Smooth muscle cell (in vitro differentiated cells): ENCODE data around the gene PAPPA. TPM values are rescaled to one million over a fixed set of nuclear protein-coding genes. Genes with fewer than 3 reads are reported as not detected.

Source experiments
- DNase-seq: peaks from one replicate; lab custom pipeline; 2025; ENCODE audit not compliant: unreplicated experiment; lab: John Stamatoyannopoulos, UW
- H2AFZ ChIP-seq: fragments of 200-600 bp; sonication (generic); 2 replicates; pipeline ENCODE4 v1.6.0; 2016; ENCODE audit warnings: antibody characterized with exemption, low read depth, mild to moderate bottlenecking
- H3F3A ChIP-seq: fragments of 200-600 bp; sonication (generic); 2 replicates; pipeline ENCODE4 v1.6.0; 2017; ENCODE audit warnings: antibody characterized with exemption, low read depth
- H3K27ac ChIP-seq: fragments of 200-600 bp; sonication (generic); 2 replicates; pipeline ENCODE4 v1.5.1; 2016; ENCODE audit warnings: low read depth, mild to moderate bottlenecking
- H3K27me3 ChIP-seq: fragments of 200-600 bp; sonication (generic); 2 replicates; pipeline ENCODE4 v1.6.1; 2016; ENCODE audit warnings: low read depth, mild to moderate bottlenecking
- H3K36me3 ChIP-seq: fragments of 200-600 bp; sonication (generic); 2 replicates; pipeline ENCODE4 v1.5.1; 2016; ENCODE audit warnings: low read depth
- H3K4me1 ChIP-seq: fragments of 200-600 bp; sonication (generic); 2 replicates; pipeline ENCODE4 v1.5.1; 2016; ENCODE audit warnings: low read depth
- H3K4me2 ChIP-seq: fragments of 200-600 bp; sonication (generic); 2 replicates; pipeline ENCODE4 v1.6.0; 2016; ENCODE audit warnings: mild to moderate bottlenecking
- H3K4me3 ChIP-seq: fragments of 200-600 bp; sonication (generic); 2 replicates; pipeline ENCODE4 v1.5.1; 2016; ENCODE audit warnings: mild to moderate bottlenecking
- H3K79me2 ChIP-seq: fragments of 200-600 bp; sonication (generic); 2 replicates; pipeline ENCODE4 v1.6.0; 2016; ENCODE audit warnings: low read depth, mild to moderate bottlenecking
- H3K9ac ChIP-seq: fragments of 200-600 bp; sonication (generic); 2 replicates; pipeline ENCODE4 v1.6.0; 2016; ENCODE audit warnings: low read depth
- H3K9me3 ChIP-seq: fragments of 200-600 bp; sonication (generic); replicated peaks from 2 replicates; pipeline ENCODE4 v1.5.1; 2016; ENCODE audit warnings: low read depth
- H4K20me1 ChIP-seq: fragments of 200-600 bp; sonication (generic); 2 replicates; pipeline ENCODE4 v1.6.0; 2016; ENCODE audit warnings: low read depth
- CTCF ChIP-seq: fragments of 200-600 bp; sonication (generic); IDR thresholded peaks from 2 replicates; pipeline ENCODE4 v1.5.1; 2017; ENCODE audit warnings: borderline replicate concordance, mild to moderate bottlenecking, antibody characterized with exemption; ENCODE audit not compliant: insufficient read depth, poor library complexity, severe bottlenecking
- WGBS: methylation state at CpG from one replicate; pipeline ENCODE4 v1.1.7; 2016; ENCODE audit warnings: low lambda C conversion rate; 5-methylcytosine and 5-hydroxymethylcytosine counted together
- polyA plus RNA-seq: library from polyadenylated mRNA; unstranded; fragments of >200 nt; fragmentation: Nextera tagmentation; extraction: Ambion mirVana; gene quantifications from 2 replicates; pipeline ENCODE4 v1.2.1, GENCODE V29; 2016
- total RNA-seq: library from RNA; depleted of rRNA; stranded (reverse); fragments of >200 nt; gene quantifications from 2 replicates; pipeline ENCODE4 v1.2.3, GENCODE V29; 2014

The PAPPA gene
- total and polyA plus RNA-seq, 2 experiments from 2014 or later: 27.7 to 114 TPM

- H3K4me2 ChIP-seq: peak overlapping the region; percentile 25
- DNase-seq: no peak
These were observed 37.7 kb upstream of the PAPPA start for GRCh38 chr9:116115761-116116353.

GRCh38 chr9:116116393-116116792, 37.2 kb upstream of the PAPPA start:
- TF ChIP-seq CTCF: no peak
- no peak overlapping the region for H2AFZ ChIP-seq
- H3K27me3 ChIP-seq: no peaks in the 10 kb centered on the region
- no peak overlapping the region for H3K9ac ChIP-seq
- H3K4me2 ChIP-seq: no peak overlapping the region
- no peak for DNase-seq
- H3K27ac ChIP-seq: no peak overlapping the region
- no peaks in the 10 kb centered on the region for H3K4me1 ChIP-seq
- H3K79me2 ChIP-seq: no peaks in the 10 kb centered on the region
- H3K9me3 ChIP-seq: no peaks in the 10 kb centered on the region
- H3K4me3 ChIP-seq: no peak overlapping the region
- no peaks in the 10 kb centered on the region for H3K36me3 ChIP-seq
- H3F3A ChIP-seq: no peaks in the 10 kb centered on the region
- no peaks in the 10 kb centered on the region for H4K20me1 ChIP-seq

More at GRCh38 chr9:116115761-116116353, 37.7 kb upstream of the PAPPA start:
- peak overlapping the region; percentile 40 for H2AFZ ChIP-seq
- no peak for TF ChIP-seq CTCF
- no peaks in the 10 kb centered on the region for H3K79me2 ChIP-seq
- no peaks in the 10 kb centered on the region for H3F3A ChIP-seq
- no peaks in the 10 kb centered on the region for H3K27me3 ChIP-seq
- H3K4me1 ChIP-seq: no peaks in the 10 kb centered on the region
- no peak overlapping the region for H3K27ac ChIP-seq
- no peaks in the 10 kb centered on the region for H3K36me3 ChIP-seq
- no peak overlapping the region for H3K9ac ChIP-seq
- H4K20me1 ChIP-seq: no peaks in the 10 kb centered on the region
- no peaks in the 10 kb centered on the region for H3K9me3 ChIP-seq
- WGBS: 55% methylated on average over 6 of the region's 6 CpGs
- H3K4me3 ChIP-seq: no peak overlapping the region

GRCh38 chr9:116123171-116123570, 30.4 kb upstream of the PAPPA start:
- Histone ChIP-seq H3K4me2 (no peak overlapping the region), H3K79me2 (no peaks in the 10 kb centered on the region), H2AFZ (no peak overlapping the region), H3K36me3 (no peaks in the 10 kb centered on the region), H3K9me3 (no peaks in the 10 kb centered on the region), H3K9ac (no peak overlapping the region), H3K27ac (no peak overlapping the region), H3K4me1 (no peaks in the 10 kb centered on the region), H3K4me3 (no peak overlapping the region), H3K27me3 (no peaks in the 10 kb centered on the region), H3F3A (no peaks in the 10 kb centered on the region), H4K20me1 (no peaks in the 10 kb centered on the region)
- TF ChIP-seq CTCF: no peak
- 95% methylated on average over 3 of the region's 3 CpGs for WGBS
- DNase-seq: no peak

- H3K27ac ChIP-seq: no peak overlapping the region
- H4K20me1 ChIP-seq: no peaks in the 10 kb centered on the region
- H3F3A ChIP-seq: no peaks in the 10 kb centered on the region
- no peaks in the 10 kb centered on the region for H3K36me3 ChIP-seq
- no peak overlapping the region for H3K4me2 ChIP-seq
- no peak overlapping the region for H2AFZ ChIP-seq
- DNase-seq: no peak
- TF ChIP-seq CTCF: no peak
- no peaks in the 10 kb centered on the region for H3K9me3 ChIP-seq
- no peak overlapping the region for H3K9ac ChIP-seq
- 88% methylated on average over 4 of the region's 4 CpGs for WGBS
- no peaks in the 10 kb centered on the region for H3K4me1 ChIP-seq
- no peaks in the 10 kb centered on the region for H3K27me3 ChIP-seq
- H3K4me3 ChIP-seq: no peak overlapping the region
- no peaks in the 10 kb centered on the region for H3K79me2 ChIP-seq
These were observed 29.0 kb upstream of the PAPPA start for GRCh38 chr9:116124472-116125040.
